BE2C (cell line): ENCODE results near the gene STK4.
"Not testable (repeated sequence)": the region's sequence is repeated elsewhere in the genome, so short reads cannot be mapped to it uniquely, and the experiment has no call there.

ENCODE experiments used
- DNase-seq: peaks from one replicate; pipeline ENCODE4 v3.0.0-alpha.2; 2020
- H3K27me3 ChIP-seq: fragments of 250-450 bp; sonication (Bioruptor Pico); 2 replicates; pipeline ENCODE4 v1.5.1; 2020; ENCODE audit warnings: mild to moderate bottlenecking
- H3K36me3 ChIP-seq: fragments of 250-450 bp; sonication (Bioruptor Pico); 2 replicates; pipeline ENCODE4 v1.5.1; 2020; ENCODE audit warnings: mild to moderate bottlenecking
- H3K4me1 ChIP-seq: fragments of 250-450 bp; sonication (Bioruptor Pico); 2 replicates; pipeline ENCODE4 v1.5.1; 2020
- H3K4me3 ChIP-seq: 2 replicates; pipeline ENCODE4 v1.5.1; 2011; ENCODE audit warnings: low read depth, low read length
- H3K9me3 ChIP-seq: fragments of 250-450 bp; sonication (Bioruptor Pico); 2 replicates; pipeline ENCODE4 v1.5.1; 2020
- TF ChIP-seq, protein P1 (sequence below): IDR thresholded peaks from 2 replicates; pipeline ENCODE4 v1.5.1; 2012; ENCODE audit warnings: mild to moderate bottlenecking, low read depth, low read length

STK4 gene

DNA sequence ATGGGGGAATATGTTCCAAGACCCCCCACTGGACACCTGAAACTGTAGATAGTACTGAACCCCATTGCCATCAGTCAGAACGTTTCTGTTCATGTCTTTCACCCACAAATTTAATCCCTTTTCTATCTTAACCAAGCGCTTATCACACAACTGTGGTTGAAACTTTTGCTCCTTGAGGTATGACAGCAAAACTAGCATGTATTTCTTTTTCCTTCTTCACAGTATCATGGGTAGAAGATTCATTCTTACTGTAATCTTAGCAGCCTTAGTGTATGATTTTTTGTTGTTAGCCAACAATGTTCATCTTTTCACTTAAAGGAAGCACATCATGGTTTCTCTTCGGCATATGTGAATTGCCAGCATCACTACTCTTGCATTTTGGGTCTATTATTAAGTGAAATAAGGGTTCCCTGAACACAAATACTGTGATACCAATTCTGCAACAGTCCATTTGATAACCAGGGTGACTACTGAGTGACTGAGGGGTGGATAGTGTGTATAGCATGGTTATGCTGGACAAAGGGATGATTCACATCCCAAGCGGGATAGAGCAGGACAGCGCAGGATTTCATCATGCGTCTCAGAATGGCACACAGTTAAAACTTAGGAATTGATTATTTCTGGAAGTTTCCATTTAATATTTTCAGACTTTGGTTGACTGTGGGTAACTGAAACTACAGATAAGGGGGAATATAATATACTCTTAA lies 92.9 kb downstream of the STK4 start:
- H3K27me3 ChIP-seq, result no peaks in the 10 kb centered on the region
- H3K36me3 ChIP-seq, result no peaks in the 10 kb centered on the region
- no peak overlapping the region for H3K4me3 ChIP-seq
- H3K9me3 ChIP-seq, result no peaks in the 10 kb centered on the region
- no peak for DNase-seq
- H3K4me1 ChIP-seq, result no peaks in the 10 kb centered on the region
- TF ChIP-seq, protein P1, sequence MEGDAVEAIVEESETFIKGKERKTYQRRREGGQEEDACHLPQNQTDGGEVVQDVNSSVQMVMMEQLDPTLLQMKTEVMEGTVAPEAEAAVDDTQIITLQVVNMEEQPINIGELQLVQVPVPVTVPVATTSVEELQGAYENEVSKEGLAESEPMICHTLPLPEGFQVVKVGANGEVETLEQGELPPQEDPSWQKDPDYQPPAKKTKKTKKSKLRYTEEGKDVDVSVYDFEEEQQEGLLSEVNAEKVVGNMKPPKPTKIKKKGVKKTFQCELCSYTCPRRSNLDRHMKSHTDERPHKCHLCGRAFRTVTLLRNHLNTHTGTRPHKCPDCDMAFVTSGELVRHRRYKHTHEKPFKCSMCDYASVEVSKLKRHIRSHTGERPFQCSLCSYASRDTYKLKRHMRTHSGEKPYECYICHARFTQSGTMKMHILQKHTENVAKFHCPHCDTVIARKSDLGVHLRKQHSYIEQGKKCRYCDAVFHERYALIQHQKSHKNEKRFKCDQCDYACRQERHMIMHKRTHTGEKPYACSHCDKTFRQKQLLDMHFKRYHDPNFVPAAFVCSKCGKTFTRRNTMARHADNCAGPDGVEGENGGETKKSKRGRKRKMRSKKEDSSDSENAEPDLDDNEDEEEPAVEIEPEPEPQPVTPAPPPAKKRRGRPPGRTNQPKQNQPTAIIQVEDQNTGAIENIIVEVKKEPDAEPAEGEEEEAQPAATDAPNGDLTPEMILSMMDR, result no peak

DNA sequence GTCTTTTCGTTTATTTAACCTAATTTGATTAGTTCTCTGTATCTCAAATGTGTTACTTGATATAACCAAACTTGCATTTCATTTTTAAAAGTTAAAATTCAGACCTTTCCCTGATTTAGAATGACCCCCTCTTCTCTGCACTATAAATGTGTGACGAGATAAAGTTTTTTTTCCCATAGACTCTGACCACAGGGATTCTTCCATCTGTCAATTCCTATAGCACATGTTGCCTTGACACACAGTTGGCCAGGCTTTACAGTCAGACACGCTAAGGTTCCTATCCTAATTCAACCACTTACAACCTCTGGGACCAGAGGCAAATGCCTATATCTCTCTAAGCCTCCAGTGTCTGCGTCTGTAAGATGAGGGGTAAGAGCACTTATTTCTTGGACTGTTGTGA lies 94.0 kb downstream of the STK4 start:
- Histone ChIP-seq H3K4me1 (no peaks in the 10 kb centered on the region), H3K27me3 (no peaks in the 10 kb centered on the region), H3K36me3 (no peaks in the 10 kb centered on the region), H3K9me3 (no peaks in the 10 kb centered on the region), H3K4me3 (no peak overlapping the region)
- TF ChIP-seq, protein P1, result no peak
- DNase-seq, result no peak

DNA sequence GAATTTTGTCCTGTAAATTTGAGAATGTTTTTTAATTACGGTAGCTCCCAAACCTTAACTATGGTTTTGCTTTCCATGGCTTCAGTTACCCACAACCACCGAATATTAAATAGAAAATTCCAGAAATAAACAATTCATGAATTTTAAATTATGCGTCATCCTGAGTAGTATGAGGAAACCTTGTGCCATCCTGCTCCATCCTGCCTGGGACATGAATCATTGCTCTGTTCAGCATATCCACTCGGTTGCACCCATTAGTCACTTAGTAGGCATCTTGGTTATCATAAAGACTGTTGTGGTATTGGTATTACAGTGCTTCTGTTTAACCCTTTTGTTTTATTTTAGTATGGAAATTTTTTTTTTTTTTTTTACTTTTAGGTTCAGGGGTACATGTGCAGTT lies 94.9 kb downstream of the STK4 start:
- TF ChIP-seq, protein P1, result no peak
- no peaks in the 10 kb centered on the region for H3K9me3 ChIP-seq
- no peaks in the 10 kb centered on the region for H3K4me1 ChIP-seq
- no peak for DNase-seq
- H3K36me3 ChIP-seq, result no peaks in the 10 kb centered on the region
- H3K4me3 ChIP-seq, result no peak overlapping the region
- H3K27me3 ChIP-seq, result no peaks in the 10 kb centered on the region

DNA sequence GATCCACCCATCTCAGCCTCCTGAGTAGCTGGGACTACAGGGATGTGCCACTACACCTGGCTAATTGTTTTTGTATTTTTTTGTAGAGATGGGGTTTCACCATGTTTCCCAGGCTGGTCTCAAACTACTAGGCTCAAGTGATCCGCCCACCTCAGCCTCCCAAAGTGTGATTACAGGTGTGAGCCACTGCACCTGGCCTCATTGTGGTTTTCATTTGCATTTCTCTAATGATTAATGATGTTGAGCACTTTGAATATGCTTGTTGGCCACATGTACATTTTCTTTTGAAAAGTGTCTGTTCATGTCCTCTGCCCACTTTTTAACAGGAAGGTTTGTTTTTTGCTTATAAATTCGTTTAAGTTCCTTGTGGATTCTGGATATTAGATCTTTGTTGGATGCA lies 96.8 kb downstream of the STK4 start:
- not testable (repeated sequence) for H3K27me3 ChIP-seq, DNase-seq, H3K36me3 ChIP-seq

DNA sequence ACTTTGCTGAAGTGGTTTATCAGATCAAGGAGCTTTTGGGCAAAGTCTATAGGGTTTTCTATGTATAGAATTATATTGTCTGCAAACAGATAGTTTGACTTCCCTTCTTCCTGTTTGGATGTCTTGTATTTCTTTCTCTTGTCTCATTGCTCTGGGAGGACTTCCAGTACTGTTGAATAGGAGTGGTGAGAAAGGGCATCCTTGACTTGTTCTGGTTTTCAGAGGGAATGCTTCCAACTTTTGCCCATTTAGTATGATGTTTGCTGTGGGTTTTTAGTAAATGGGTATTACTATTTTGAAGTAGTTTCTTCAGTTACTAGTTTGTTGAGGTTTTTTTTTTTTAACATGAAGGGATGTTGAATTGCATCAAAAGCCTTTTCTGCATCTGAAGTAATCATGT lies 98.5 kb downstream of the STK4 start:
- H3K4me3 ChIP-seq, result no peak overlapping the region
- H3K27me3 ChIP-seq, result no peaks in the 10 kb centered on the region
- H3K4me1 ChIP-seq, result no peaks in the 10 kb centered on the region; the same call in 1 of the 2 replicates
- no peaks in the 10 kb centered on the region for H3K36me3 ChIP-seq
- TF ChIP-seq, protein P1, result no peak
- H3K9me3 ChIP-seq, result no peaks in the 10 kb centered on the region
- DNase-seq, result no peak

More for the DNA sequence above, 96.8 kb downstream of the STK4 start:
- not testable (repeated sequence) for H3K9me3 ChIP-seq, H3K4me1 ChIP-seq, H3K4me3 ChIP-seq

DNA sequence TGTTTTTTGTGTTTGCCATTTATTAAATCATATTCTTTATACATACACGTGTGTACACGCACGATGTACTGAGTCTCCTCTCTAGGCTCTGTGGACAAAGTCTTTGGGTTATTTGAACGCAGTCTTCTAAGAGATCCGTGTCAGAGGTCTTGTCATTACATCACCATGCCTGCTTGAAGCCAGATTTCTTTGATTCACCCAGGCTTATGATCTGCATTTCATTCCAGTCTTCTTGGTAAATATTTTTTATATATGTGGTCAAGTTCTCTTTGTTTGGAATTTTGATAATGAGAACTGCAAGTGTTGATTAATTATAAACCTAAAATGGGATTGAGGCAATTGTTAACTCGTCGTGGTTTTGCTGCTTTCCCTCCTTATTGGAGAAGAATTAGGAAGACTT lies 100.1 kb downstream of the STK4 start:
- Histone ChIP-seq H3K27me3 (no peaks in the 10 kb centered on the region), H3K4me1 (peaks cover 2% of the 10 kb centered on the region; the same call in 1 of the 2 replicates), H3K4me3 (no peak overlapping the region), H3K36me3 (no peaks in the 10 kb centered on the region), H3K9me3 (no peaks in the 10 kb centered on the region)
- TF ChIP-seq, protein P1, result no peak
- no peak for DNase-seq
